DMS53 (cell line): ENCODE data around the gene RAB3D.
A peak's percentile ranks its signal among the peaks of the same experiment; 100 is the strongest.
"Not testable (repeated sequence)": the region's sequence is repeated elsewhere in the genome, so short reads cannot be mapped to it uniquely, and the experiment has no call there.

Experiments
- DNase-seq: peaks from one replicate; lab custom pipeline; 2025; lab: John Stamatoyannopoulos, UW

RAB3D gene

DNA sequence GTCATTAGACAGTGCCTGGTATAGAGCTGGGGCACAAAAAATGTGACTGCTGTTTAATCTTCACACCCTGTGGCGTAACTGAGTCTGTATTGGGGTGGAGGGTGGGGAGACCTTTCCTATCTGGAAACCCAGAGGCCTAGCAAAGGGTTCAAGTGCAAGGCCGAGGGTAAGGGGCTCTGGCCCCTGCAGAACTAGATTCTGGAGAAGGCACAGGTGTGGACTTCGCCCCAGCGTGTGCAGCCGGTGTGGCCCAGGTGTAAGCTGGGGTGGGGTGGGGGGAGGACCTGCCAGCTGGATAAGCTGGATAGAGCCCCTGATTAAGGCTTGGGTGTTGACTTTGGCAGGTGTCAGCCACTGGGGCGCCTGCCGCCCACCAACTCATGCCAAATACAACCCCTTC lies 1.3 kb downstream of the RAB3D start:
- DNase-seq, result no peak

DNA sequence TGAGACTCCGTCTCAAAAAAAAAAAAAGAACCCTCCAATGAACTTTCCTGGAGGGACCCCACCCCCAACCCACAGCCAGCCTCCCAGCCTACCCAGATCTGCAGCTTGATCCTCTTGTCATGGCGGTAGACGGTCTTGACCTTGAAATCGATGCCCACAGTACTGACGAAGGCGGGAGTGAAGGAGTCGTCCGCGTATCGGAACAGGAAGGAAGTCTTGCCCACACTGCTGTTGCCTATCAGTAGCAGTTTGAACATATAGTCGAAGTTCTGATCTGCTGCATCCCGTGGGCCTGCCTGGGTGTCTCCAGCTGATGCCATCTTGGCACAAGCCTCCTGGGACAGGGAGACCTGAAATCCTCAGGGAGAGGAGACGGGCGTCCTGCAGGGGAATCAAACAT lies 2.4 kb downstream of the RAB3D start:
- no peak for DNase-seq

GRCh38 chr19:11335449-11336146 lies 3.9 kb downstream of the RAB3D start:
- DNase-seq, result no peak

DNA sequence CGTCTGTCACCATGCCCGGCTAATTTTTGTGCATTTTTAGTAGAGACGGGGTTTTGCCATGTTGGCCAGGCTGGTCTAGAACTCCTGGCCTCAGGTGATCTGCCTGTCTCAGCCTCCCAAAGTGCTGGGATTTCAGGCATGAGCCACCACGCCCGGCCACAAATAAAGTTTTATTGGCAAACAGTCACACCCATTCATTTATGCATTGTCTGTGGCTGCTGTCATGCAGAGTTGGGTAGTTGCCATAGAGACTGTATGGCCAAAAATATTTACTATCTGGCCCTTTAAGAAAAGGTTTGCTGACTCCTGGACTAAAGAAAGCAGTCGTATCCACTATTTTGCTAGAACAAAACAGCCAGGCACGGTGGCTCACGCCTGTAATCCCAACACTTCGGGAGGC lies 5.6 kb downstream of the RAB3D start:
- DNase-seq, result peak; percentile 55

DNA sequence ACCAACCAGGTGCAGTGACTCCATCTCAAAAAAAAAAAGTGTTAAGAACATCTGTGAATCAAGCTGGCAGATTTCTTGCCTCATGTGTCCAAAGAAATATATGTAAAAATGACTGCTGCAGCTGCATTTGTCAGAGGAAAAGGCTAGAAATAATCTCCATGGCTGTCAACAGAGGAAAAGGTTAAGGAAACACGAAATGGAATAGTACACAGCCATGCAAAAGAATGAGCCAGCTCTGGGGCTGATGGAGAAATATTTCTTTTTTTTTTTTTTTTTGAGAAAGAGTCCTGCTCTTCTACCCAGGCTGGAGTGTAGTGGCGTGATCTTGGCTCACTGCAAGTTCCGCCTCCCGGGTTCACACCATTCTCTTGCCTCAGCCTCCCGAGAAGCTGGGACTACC lies 6.6 kb downstream of the RAB3D start:
- no peak for DNase-seq

- no peak for DNase-seq
These were observed 8.0 kb downstream of the RAB3D start for GRCh38 chr19:11331502-11331901.

DNA sequence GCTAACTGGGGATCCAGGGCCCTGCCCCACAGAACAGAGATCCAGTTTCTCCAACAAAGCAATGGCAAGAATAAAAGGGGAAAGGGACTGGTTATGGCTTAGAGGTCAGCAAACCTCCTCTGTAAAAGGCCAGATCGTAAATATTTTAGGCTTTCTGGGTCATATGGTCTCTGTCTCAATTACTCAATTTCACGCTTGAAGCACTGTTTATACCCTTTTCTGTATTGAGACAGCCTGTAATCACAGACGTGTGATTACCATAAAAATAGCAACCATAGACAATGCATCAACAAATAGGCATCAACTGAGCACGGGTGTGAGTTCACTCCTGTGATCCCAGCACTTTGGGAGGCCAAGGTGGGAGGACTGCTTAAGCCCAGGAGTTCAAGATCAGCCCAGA lies 9.3 kb downstream of the RAB3D start:
- DNase-seq, result no peak

- DNase-seq, result no peak
These were observed 13.9 kb downstream of the RAB3D start for GRCh38 chr19:11325544-11325943.

GRCh38 chr19:11324748-11325389 lies 14.6 kb downstream of the RAB3D start:
- DNase-seq, result no peak

GRCh38 chr19:11324079-11324661 lies 15.3 kb downstream of the RAB3D start:
- DNase-seq, result no peak

GRCh38 chr19:11323601-11324078 lies 15.8 kb downstream of the RAB3D start:
- DNase-seq, result no peak

DNA sequence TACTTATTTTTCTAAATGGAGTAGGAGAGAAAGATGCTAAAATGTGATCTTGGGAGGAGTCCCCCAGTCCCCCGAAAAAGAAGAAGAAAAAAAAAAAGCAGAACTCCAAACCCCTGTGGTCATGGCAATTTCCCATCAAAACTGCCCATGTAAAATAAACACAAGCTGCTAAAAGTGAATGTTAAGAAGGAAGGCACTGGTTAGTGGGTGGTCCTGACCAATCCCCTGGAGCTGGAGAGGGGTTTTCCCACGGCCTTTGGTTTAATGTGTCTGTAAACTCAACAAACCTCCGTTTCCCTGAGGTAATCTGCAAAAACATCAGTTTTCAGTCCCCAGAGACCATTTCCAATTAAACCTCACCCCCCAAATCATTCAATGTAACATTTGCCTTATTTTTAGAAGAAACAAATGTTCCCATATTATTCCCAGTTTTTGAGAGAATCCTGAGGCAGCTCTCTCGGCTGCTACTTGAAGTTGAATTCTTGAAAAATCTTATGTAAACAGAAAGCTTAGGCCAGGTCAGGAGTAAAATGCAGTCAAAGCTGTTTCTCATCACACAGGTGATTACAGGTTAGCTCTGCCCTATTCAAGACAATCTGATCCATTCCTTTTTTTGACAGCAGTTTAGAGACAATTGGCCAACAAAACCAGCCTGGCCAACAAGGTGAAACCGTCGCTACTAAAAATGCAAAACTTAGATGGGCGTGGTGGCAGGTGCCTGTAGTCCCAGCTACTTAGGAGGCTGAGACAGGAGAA lies 17.0 kb downstream of the RAB3D start:
- DNase-seq, result no peak

DNA sequence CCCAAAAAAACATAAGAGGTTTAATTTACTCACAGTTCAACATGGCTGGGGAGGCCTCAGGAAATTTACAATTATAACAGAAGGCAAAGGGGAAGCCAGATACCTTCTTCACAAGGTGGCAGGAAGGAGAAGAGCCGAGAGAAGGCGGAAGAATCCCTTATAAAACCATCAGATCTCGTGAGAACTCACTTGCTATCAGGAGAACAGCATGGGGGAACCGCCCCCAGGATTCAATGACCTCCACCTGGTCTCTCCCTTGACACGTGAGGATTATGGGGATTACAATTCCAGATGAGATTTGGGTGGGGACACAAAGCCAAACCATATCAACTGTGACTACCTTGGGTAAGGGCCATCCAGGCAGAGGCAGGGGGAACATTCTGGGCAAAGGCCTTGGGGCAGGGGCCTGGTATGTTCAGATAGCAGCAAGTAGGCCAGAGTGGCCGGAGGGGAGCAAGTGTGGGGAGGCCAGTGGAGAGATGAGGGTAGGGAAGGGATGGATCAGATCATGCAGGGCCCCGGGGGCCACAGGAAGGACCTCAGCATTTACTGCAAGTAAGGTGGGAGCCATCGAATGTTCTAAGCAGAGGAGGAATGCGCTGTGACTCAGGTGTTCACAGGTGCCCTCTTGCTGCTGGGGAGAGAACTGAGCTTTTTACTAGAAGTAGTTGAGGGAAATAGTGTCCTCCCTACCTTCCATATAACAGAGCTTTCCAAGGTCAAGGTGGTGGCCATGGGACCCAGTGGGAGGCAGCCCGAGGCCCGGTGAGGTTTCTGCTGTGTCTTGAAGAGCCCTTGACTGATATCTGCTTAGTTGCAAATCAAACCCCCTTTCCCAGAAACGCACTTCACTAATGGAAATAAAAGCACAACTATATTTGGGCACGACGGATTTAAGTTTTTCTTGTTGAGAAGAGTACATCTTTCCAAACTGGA lies 18.0 kb downstream of the RAB3D start:
- peak; percentile 33 for DNase-seq

GRCh38 chr19:11320278-11320995 lies 19.0 kb downstream of the RAB3D start:
- DNase-seq, result not testable (repeated sequence)

- peak; percentile 45 for DNase-seq
These were observed 33.1 kb downstream of the RAB3D start for GRCh38 chr19:11306337-11306736.

GRCh38 chr19:11304936-11305335 lies 34.5 kb downstream of the RAB3D start:
- DNase-seq, result no peak

DNA sequence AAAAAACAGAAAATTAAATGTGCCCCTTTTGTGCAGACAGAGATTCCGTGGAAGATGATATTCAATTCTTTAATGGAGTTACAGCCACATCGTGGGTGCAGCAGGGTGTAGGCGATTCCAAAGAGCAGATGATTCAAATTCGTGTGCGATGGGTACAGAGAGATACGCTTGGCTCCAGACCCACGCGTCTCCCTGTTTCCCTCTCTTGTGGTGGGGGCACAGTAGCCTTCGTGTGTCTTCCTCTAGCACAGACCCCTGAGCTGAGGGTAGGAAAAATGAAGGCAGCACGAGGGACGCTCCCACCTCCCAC lies 38.7 kb downstream of the RAB3D start:
- no peak for DNase-seq

- DNase-seq, result no peak
These were observed 39.3 kb downstream of the RAB3D start for GRCh38 chr19:11299946-11300810.

DNA sequence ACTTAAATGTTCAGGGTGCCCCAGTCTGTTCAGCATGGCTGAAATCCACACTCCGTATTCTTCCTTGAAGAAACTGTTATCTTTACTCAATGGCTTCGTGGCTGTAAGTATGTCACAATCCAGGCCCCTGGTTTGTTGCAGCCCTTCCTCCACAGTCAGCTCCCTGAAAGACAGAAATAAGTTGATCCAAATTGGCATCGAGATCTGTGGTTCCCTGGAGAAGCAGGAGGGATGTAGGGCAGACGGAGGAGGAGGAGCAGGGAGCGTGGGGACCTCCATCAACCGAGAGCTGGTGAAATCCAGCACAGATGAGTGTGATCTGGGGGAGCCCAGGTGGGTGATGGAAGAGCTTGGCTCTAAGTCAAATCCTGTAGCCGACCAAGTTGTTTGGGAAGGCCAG lies 43.2 kb downstream of the RAB3D start:
- DNase-seq, result no peak

- peak; percentile 23 for DNase-seq
These were observed 43.7 kb downstream of the RAB3D start, which contains the start of gene TSPAN16 for GRCh38 chr19:11295665-11296245. Gene TSPAN16 (plus strand): TSS chr19:11296160. CDS start chr19:11296298, 138 bp downstream.
